ENCODE measurements around the gene FRRS1. TPM values are rescaled to one million over a fixed set of nuclear protein-coding genes. Genes with fewer than 3 reads are reported as not detected.

Gene FRRS1
- total RNA-seq, 1 experiment from 2014 or later: 12.1 TPM

- no peaks in the 10 kb centered on the region for H3K9me3 ChIP-seq (ENCODE audit: low read depth, low read length, poor library complexity, severe bottlenecking)
- intact Hi-C loops (cut with micrococcal nuclease; ENCODE audit: unreplicated experiment): no loop called here
- DNase-seq (ENCODE audit: low spot score): no peak
- ChIA-PET CTCF (no interaction called here), POLR2A (ENCODE audit: low non-redundant PET) (no interaction called here)
- no peaks in the 10 kb centered on the region for H3K4me1 ChIP-seq (ENCODE audit: insufficient read depth, low read length, poor library complexity, severe bottlenecking)
- H3K27me3 ChIP-seq (replicated peaks; ENCODE audit: insufficient read depth, low read depth, low read length, poor library complexity): no peaks in the 10 kb centered on the region
- H3K36me3 ChIP-seq (ENCODE audit: insufficient read depth, low read length, poor library complexity, severe bottlenecking): no peaks in the 10 kb centered on the region
- H3K27ac ChIP-seq (ENCODE audit: low read depth, low read length, poor library complexity, severe bottlenecking): no peak overlapping the region
- TF ChIP-seq CTCF (conservative IDR thresholded peaks at IDR 0.05; ENCODE audit: low read depth, low read length) (no peak), EZH2 (IDR thresholded peaks at IDR 0.05; ENCODE audit: borderline replicate concordance, low read depth, low read length, poor library complexity, severe bottlenecking) (no peak)
- H3K4me3 ChIP-seq (ENCODE audit: low read depth, low read length, poor library complexity, severe bottlenecking): no peak overlapping the region
- BruUV-seq (replicated peaks): no TSS peak
Measured at GRCh38 chr1:99745061-99745460, 21.4 kb downstream of the FRRS1 start.

- Histone ChIP-seq H3K4me3 (ENCODE audit: low read depth, low read length, poor library complexity, severe bottlenecking) (no peak overlapping the region), H3K27ac (ENCODE audit: low read depth, low read length, poor library complexity, severe bottlenecking) (no peak overlapping the region), H3K27me3 (replicated peaks; ENCODE audit: insufficient read depth, low read depth, low read length, poor library complexity) (no peaks in the 10 kb centered on the region), H3K9me3 (ENCODE audit: low read depth, low read length, poor library complexity, severe bottlenecking) (no peaks in the 10 kb centered on the region), H3K4me1 (ENCODE audit: insufficient read depth, low read length, poor library complexity, severe bottlenecking) (no peaks in the 10 kb centered on the region), H3K36me3 (ENCODE audit: insufficient read depth, low read length, poor library complexity, severe bottlenecking) (no peaks in the 10 kb centered on the region)
- POLR2A ChIA-PET (ENCODE audit: low non-redundant PET): no interaction called here
- no TSS peak for BruUV-seq (replicated peaks)
- DNase-seq (ENCODE audit: low spot score): no peak
- CTCF ChIA-PET: interaction anchor here (0.6 kb wide), 1 partner anchor 21 kb away, joined by 3 read pairs; no protein-coding TSS in a partner anchor
- intact Hi-C loops (cut with micrococcal nuclease; ENCODE audit: unreplicated experiment): no loop called here
- TF ChIP-seq CTCF (conservative IDR thresholded peaks at IDR 0.05; ENCODE audit: low read depth, low read length) (no peak), EZH2 (IDR thresholded peaks at IDR 0.05; ENCODE audit: borderline replicate concordance, low read depth, low read length, poor library complexity, severe bottlenecking) (no peak)
Measured at GRCh38 chr1:99740141-99740540, 26.3 kb downstream of the FRRS1 start.

- ChIA-PET CTCF (no interaction called here), POLR2A (ENCODE audit: low non-redundant PET) (no interaction called here)
- Histone ChIP-seq H3K36me3 (ENCODE audit: insufficient read depth, low read length, poor library complexity, severe bottlenecking) (no peaks in the 10 kb centered on the region), H3K4me1 (ENCODE audit: insufficient read depth, low read length, poor library complexity, severe bottlenecking) (no peaks in the 10 kb centered on the region), H3K27me3 (replicated peaks; ENCODE audit: insufficient read depth, low read depth, low read length, poor library complexity) (no peaks in the 10 kb centered on the region), H3K4me3 (ENCODE audit: low read depth, low read length, poor library complexity, severe bottlenecking) (no peak overlapping the region), H3K9me3 (ENCODE audit: low read depth, low read length, poor library complexity, severe bottlenecking) (no peaks in the 10 kb centered on the region), H3K27ac (ENCODE audit: low read depth, low read length, poor library complexity, severe bottlenecking) (no peak overlapping the region)
- TF ChIP-seq EZH2 (IDR thresholded peaks at IDR 0.05; ENCODE audit: borderline replicate concordance, low read depth, low read length, poor library complexity, severe bottlenecking) (no peak), CTCF (conservative IDR thresholded peaks at IDR 0.05; ENCODE audit: low read depth, low read length) (no peak)
- BruUV-seq (replicated peaks): no TSS peak
- intact Hi-C loops (cut with micrococcal nuclease; ENCODE audit: unreplicated experiment): loop anchor here (10.0 kb wide), 2 partner anchors 254 to 744 kb away; no protein-coding TSS in a partner anchor
- no peak for DNase-seq (ENCODE audit: low spot score)
Measured at GRCh38 chr1:99738858-99739465, 27.5 kb downstream of the FRRS1 start.

All from A673 (cell line).